BJ (cell line): ENCODE results near the gene PIGX. TPM values are rescaled to one million over a fixed set of nuclear protein-coding genes. Genes with fewer than 3 reads are reported as not detected.
A peak's percentile ranks its signal among the peaks of the same experiment; 100 is the strongest.
"Not testable (repeated sequence)": the region's sequence is repeated elsewhere in the genome, so short reads cannot be mapped to it uniquely, and the experiment has no call there.

Experiments used
- CTCF ChIA-PET: fragments of 350-600 bp; formaldehyde crosslinking; extraction: SDS; loops from one replicate; lab custom pipeline; 2021; ENCODE audit warnings: antibody characterized with exemption, inconsistent platforms; lab: Yijun Ruan, JAX
- POLR2A ChIA-PET: fragments of 300-600 bp; sonication (Branson Sonifier 250); formaldehyde crosslinking; extraction: SDS; loops from one replicate; lab custom pipeline; 2021; ENCODE audit warnings: antibody characterized with exemption; lab: Charles Lee
- DNase-seq: peaks from one replicate; pipeline ENCODE4 v3.0.0-alpha.2; 2011; ENCODE audit warnings: low read depth
- H3K27me3 ChIP-seq: 2 replicates; pipeline ENCODE4 v1.6.0; 2011; ENCODE audit warnings: low read length; ENCODE audit not compliant: control insufficient read depth, insufficient read depth
- H3K36me3 ChIP-seq: 2 replicates; pipeline ENCODE4 v1.5.1; 2011; ENCODE audit warnings: low read length; ENCODE audit not compliant: control insufficient read depth, insufficient read depth
- H3K4me3 ChIP-seq: 2 replicates; pipeline ENCODE4 v1.5.1; 2011; ENCODE audit warnings: low read depth, mild to moderate bottlenecking, control low read depth, low read length
- CTCF ChIP-seq: IDR thresholded peaks from 2 replicates; pipeline ENCODE4 v1.5.1; 2011; ENCODE audit warnings: low read depth, mild to moderate bottlenecking, control low read depth, inconsistent platforms, low read length, moderate library complexity; ENCODE audit not compliant: insufficient read depth
- polyA plus RNA-seq: library from polyadenylated mRNA; depleted of rRNA; stranded (reverse); fragments of >200 nt; gene quantifications from 2 replicates; pipeline ENCODE4 v1.2.3, GENCODE V29; 2011

PIGX gene
- polyA plus RNA-seq, 1 experiment: 7.8 TPM

GRCh38 chr3:196739671-196740480 lies 27.7 kb downstream of the PIGX start, which contains the start of gene PAK2:
TSS of gene PAK2 (plus strand) at chr3:196739857. CDS start at chr3:196782647, 42,790 bp downstream.
- ChIA-PET POLR2A (interaction anchor here (0.5 to 0.6 kb wide), 4 partner anchors 28 to 783 kb away, joined by 4 to 5 read pairs (median 4); partner anchors contain the start of genes CEP19, PIGX and SENP5), CTCF (interaction anchor here (0.8 to 1.4 kb wide), 2 partner anchors 13 to 15 kb away, joined by 3 to 4 read pairs; no protein-coding TSS in a partner anchor)
- Histone ChIP-seq H3K4me3 (peak within 1 kb of the TSS; percentile 59), H3K27me3 (no peaks in the 10 kb centered on the region), H3K36me3 (no peaks in the 10 kb centered on the region)
- DNase-seq: no peak
- TF ChIP-seq CTCF: no peak

- POLR2A ChIA-PET: interaction anchor here (0.6 kb wide), 2 partner anchors 240 to 782 kb away, joined by 4 to 5 read pairs; no protein-coding TSS in a partner anchor
- no peak for TF ChIP-seq CTCF
- no peak for DNase-seq
These were observed 28.5 kb downstream of the PIGX start for GRCh38 chr3:196740481-196741248.

GRCh38 chr3:196741249-196741889 lies 29.2 kb downstream of the PIGX start:
- no peak for TF ChIP-seq CTCF
- H3K4me3 ChIP-seq: peak overlapping the region; percentile 59
- no peaks in the 10 kb centered on the region for H3K36me3 ChIP-seq
- CTCF ChIA-PET: interaction anchor here (0.6 kb wide), 1 partner anchor 11 kb away, joined by 4 read pairs; no protein-coding TSS in a partner anchor
- H3K27me3 ChIP-seq: no peaks in the 10 kb centered on the region
- POLR2A ChIA-PET: no interaction called here
- no peak for DNase-seq

More at GRCh38 chr3:196740481-196741248, 28.5 kb downstream of the PIGX start:
- no peaks in the 10 kb centered on the region for H3K27me3 ChIP-seq
- peak overlapping the region; percentile 59 for H3K4me3 ChIP-seq
- H3K36me3 ChIP-seq: no peaks in the 10 kb centered on the region
- CTCF ChIA-PET: interaction anchor here (0.6 to 1.4 kb wide), 3 partner anchors 10 to 14 kb away, joined by 3 to 4 read pairs (median 4); no protein-coding TSS in a partner anchor

- H3K27me3 ChIP-seq, DNase-seq, POLR2A ChIA-PET, CTCF ChIA-PET, H3K36me3 ChIP-seq, H3K4me3 ChIP-seq: not testable (repeated sequence)
These were observed 31.4 kb downstream of the PIGX start for GRCh38 chr3:196743569-196743968.

GRCh38 chr3:196749125-196749524 lies 36.9 kb downstream of the PIGX start:
- Histone ChIP-seq H3K27me3 (no peaks in the 10 kb centered on the region), H3K4me3 (no peak overlapping the region), H3K36me3 (peaks cover 2% of the 10 kb centered on the region; the same call in 1 of the 2 replicates)
- POLR2A ChIA-PET: no interaction called here
- TF ChIP-seq CTCF: no peak
- no peak for DNase-seq
- CTCF ChIA-PET: no interaction called here
